H9 (cell line): Measurements from ENCODE around the gene FAAP100. TPM values are rescaled to one million over a fixed set of nuclear protein-coding genes. Genes with fewer than 3 reads are reported as not detected.

Experiments
- DNase-seq: peaks from one replicate; pipeline ENCODE4 v3.0.0-alpha.2; 2017
- H2AFZ ChIP-seq: one replicate; pipeline ENCODE4 v1.6.1; 2013; ENCODE audit warnings: mild to moderate bottlenecking, low read length, control low read depth, moderate library complexity
- H2AK5ac ChIP-seq: 2 replicates; pipeline ENCODE4 v1.6.1; 2013; ENCODE audit warnings: low read length, control low read depth, mixed read lengths; ENCODE audit not compliant: insufficient read length
- H2BK120ac ChIP-seq: one replicate; pipeline ENCODE4 v1.6.1; 2013; ENCODE audit warnings: low read depth, mild to moderate bottlenecking, low read length, control low read depth, inconsistent platforms; ENCODE audit not compliant: poor library complexity, severe bottlenecking
- H2BK12ac ChIP-seq: 2 replicates; pipeline ENCODE4 v1.6.1; 2013; ENCODE audit warnings: low read length, control low read depth, mixed read lengths, low read depth; ENCODE audit not compliant: insufficient read length
- H2BK15ac ChIP-seq: 2 replicates; pipeline ENCODE4 v1.6.1; 2013; ENCODE audit warnings: low read depth, low read length, control low read depth
- H2BK20ac ChIP-seq: one replicate; pipeline ENCODE4 v1.6.1; 2013; ENCODE audit warnings: low read depth, mild to moderate bottlenecking, low read length, control low read depth, inconsistent platforms; ENCODE audit not compliant: poor library complexity, severe bottlenecking
- H2BK5ac ChIP-seq: 2 replicates; pipeline ENCODE4 v1.6.1; 2013; ENCODE audit warnings: low read length, control low read depth, mixed read lengths; ENCODE audit not compliant: insufficient read length
- H3K14ac ChIP-seq: 2 replicates; pipeline ENCODE4 v1.6.1; 2013; ENCODE audit warnings: low read length, control low read depth; ENCODE audit not compliant: insufficient read depth
- H3K18ac ChIP-seq: 2 replicates; pipeline ENCODE4 v1.6.1; 2013; ENCODE audit warnings: low read depth, mild to moderate bottlenecking, mixed read lengths, low read length, control low read depth; ENCODE audit not compliant: insufficient read length
- H3K23ac ChIP-seq: 2 replicates; pipeline ENCODE4 v1.6.1; 2013; ENCODE audit warnings: low read length, control low read depth, mixed read lengths, low read depth; ENCODE audit not compliant: insufficient read length
- H3K23me2 ChIP-seq: 2 replicates; pipeline ENCODE4 v1.6.1; 2013; ENCODE audit warnings: low read depth, mild to moderate bottlenecking, mixed read lengths, low read length, control low read depth; ENCODE audit not compliant: insufficient read length, poor library complexity, severe bottlenecking
- H3K27ac ChIP-seq: 2 replicates; pipeline ENCODE4 v1.5.1; 2013; ENCODE audit warnings: low read length, control low read depth, mixed read lengths, low read depth; ENCODE audit not compliant: insufficient read length
- H3K27me3 ChIP-seq: 2 replicates; pipeline ENCODE4 v1.6.1; 2013; ENCODE audit warnings: low read length, control low read depth, inconsistent platforms; ENCODE audit not compliant: insufficient read depth
- H3K4ac ChIP-seq: 2 replicates; pipeline ENCODE4 v1.6.1; 2013; ENCODE audit warnings: low read depth, mild to moderate bottlenecking, control low read depth, inconsistent platforms, low read length, moderate library complexity
- H3K4me1 ChIP-seq: 2 replicates; pipeline ENCODE4 v1.6.1; 2013; ENCODE audit warnings: low read length, control low read depth, inconsistent platforms; ENCODE audit not compliant: insufficient read depth
- H3K4me2 ChIP-seq: 2 replicates; pipeline ENCODE4 v1.6.1; 2013; ENCODE audit warnings: low read length, control low read depth, mixed read lengths; ENCODE audit not compliant: insufficient read length, insufficient read depth
- H3K56ac ChIP-seq: 2 replicates; pipeline ENCODE4 v1.6.1; 2013; ENCODE audit warnings: low read depth, mild to moderate bottlenecking, mixed read lengths, low read length, control low read depth; ENCODE audit not compliant: insufficient read length
- H3K79me1 ChIP-seq: 2 replicates; pipeline ENCODE4 v1.6.1; 2013; ENCODE audit warnings: low read depth, mild to moderate bottlenecking, moderate library complexity, low read length, control low read depth, inconsistent platforms; ENCODE audit not compliant: insufficient read depth, poor library complexity, severe bottlenecking
- H3K79me2 ChIP-seq: 2 replicates; pipeline ENCODE4 v1.6.1; 2013; ENCODE audit warnings: low read length, control low read depth, inconsistent platforms; ENCODE audit not compliant: insufficient read depth
- H3K9ac ChIP-seq: 2 replicates; pipeline ENCODE4 v1.6.1; 2013; ENCODE audit warnings: low read length, control low read depth, mixed read lengths; ENCODE audit not compliant: insufficient read length; ENCODE audit errors: extremely low read depth
- H3K9me3 ChIP-seq: one replicate; pipeline ENCODE4 v1.6.1; 2013; ENCODE audit warnings: low read depth, low read length, inconsistent platforms; ENCODE audit not compliant: control insufficient read depth
- H3T11ph ChIP-seq: one replicate; pipeline ENCODE4 v1.6.1; 2013; ENCODE audit warnings: mild to moderate bottlenecking, low read length, control low read depth, inconsistent platforms
- H4K20me1 ChIP-seq: one replicate; pipeline ENCODE4 v1.6.1; 2013; ENCODE audit not compliant: control insufficient read depth, insufficient read length, insufficient read depth
- H4K5ac ChIP-seq: 2 replicates; pipeline ENCODE4 v1.6.1; 2013; ENCODE audit warnings: low read depth, mild to moderate bottlenecking, mixed read lengths, low read length, control low read depth; ENCODE audit not compliant: insufficient read length
- H4K8ac ChIP-seq: replicated peaks from 2 replicates; pipeline ENCODE4 v1.6.1; 2013; ENCODE audit warnings: low read length, control low read depth, mixed read lengths, low read depth; ENCODE audit not compliant: insufficient read length
- H4K91ac ChIP-seq: 2 replicates; pipeline ENCODE4 v1.6.1; 2013; ENCODE audit warnings: low read depth, mild to moderate bottlenecking, moderate library complexity, mixed read lengths, low read length, control low read depth; ENCODE audit not compliant: insufficient read length
- H3K27ac Mint-ChIP-seq, 3 experiments: 2 replicates in 2 of 3; 3 replicates in 1 of 3; pipeline ENCODE4 v1.8.0; 2020 to 2021; ENCODE audit warnings: mixed read lengths in 3 of 3, mild to moderate bottlenecking in 1 of 3, moderate library complexity in 1 of 3
- H3K27me3 Mint-ChIP-seq: 2 replicates; pipeline ENCODE4 v1.8.0; 2021; ENCODE audit warnings: low read depth, mild to moderate bottlenecking, moderate library complexity, mixed read lengths
- H3K36me3 Mint-ChIP-seq, 3 experiments: 2 replicates in 2 of 3; 3 replicates in 1 of 3; pipeline ENCODE4 v1.8.0; 2020 to 2021; ENCODE audit warnings: low read depth in 3 of 3, mixed read lengths in 3 of 3; ENCODE audit not compliant: insufficient read depth in 1 of 3
- H3K4me1 Mint-ChIP-seq, 2 experiments: 2 replicates each; pipeline ENCODE4 v1.8.0; 2020; ENCODE audit warnings: mixed read lengths in 2 of 2
- H3K4me3 Mint-ChIP-seq, 2 experiments: 2 replicates in 1 of 2; 3 replicates in 1 of 2; pipeline ENCODE4 v1.8.0; 2020 to 2021; ENCODE audit warnings: mild to moderate bottlenecking in 2 of 2, mixed read lengths in 2 of 2, moderate library complexity in 1 of 2
- H3K9me3 Mint-ChIP-seq, 2 experiments: 2 replicates in 1 of 2; 3 replicates in 1 of 2; pipeline ENCODE4 v1.8.0; 2020; ENCODE audit warnings: mild to moderate bottlenecking in 2 of 2, mixed read lengths in 2 of 2, moderate library complexity in 1 of 2
- CTCF ChIP-seq: fragments of 200-600 bp; sonication (generic); conservative IDR thresholded peaks from 3 replicates; pipeline ENCODE4 v1.8.0; 2021; ENCODE audit warnings: antibody characterized with exemption, mild to moderate bottlenecking
- WGBS: extraction: QIAGEN DNeasy Blood & Tissue Kit; methylation state at CpG from one replicate; pipeline ENCODE4 v1.1.7; 2013; ENCODE audit warnings: missing lambda C conversion rate, low lambda C conversion rate, mixed read lengths; ENCODE audit not compliant: insufficient read length; ENCODE audit errors: extremely low coverage; 5-methylcytosine and 5-hydroxymethylcytosine counted together
- total RNA-seq: library from RNA; stranded (reverse); gene quantifications from 2 replicates; pipeline ENCODE4 v1.2.1, GENCODE V29; 2021

The FAAP100 gene
- total RNA-seq, 1 experiment from 2014 or later, result 54.0 TPM

DNA sequence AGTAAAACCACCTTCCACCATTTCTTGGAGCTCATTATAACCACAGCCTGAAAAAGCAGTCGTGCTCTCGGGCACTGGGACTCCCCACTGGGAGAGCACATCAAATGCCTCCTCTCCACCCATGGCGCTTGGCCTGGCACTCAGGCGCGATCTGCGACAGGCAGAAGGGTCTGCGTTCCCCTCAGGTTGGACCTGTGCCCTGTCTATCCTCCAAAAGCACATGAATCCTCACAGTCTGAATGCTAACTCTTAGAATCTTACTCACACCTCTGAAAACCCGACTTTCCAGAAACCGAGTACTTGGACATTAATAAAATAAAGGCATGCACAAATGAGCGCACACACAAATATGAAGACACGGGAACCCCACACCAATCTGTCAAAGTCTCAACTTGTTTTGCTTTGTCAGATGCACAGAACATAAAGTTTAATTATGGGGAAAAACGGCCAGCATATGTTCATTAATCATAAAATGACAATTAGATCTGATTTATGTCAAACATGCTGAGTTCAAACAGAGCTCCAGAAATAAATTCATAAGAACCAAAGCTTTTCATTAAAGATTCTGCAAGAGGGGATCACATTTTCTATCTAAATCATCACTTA is 20.5 kb upstream of the FAAP100 start:
- Histone ChIP-seq H4K5ac (no peak overlapping the region), H3K79me2 (no peaks in the 10 kb centered on the region), H4K8ac (no peak overlapping the region), H4K91ac (no peak overlapping the region), H3K4ac (no peak overlapping the region), H3K27ac (no peak overlapping the region), H3K9ac (no peak overlapping the region), H3K27me3 (no peaks in the 10 kb centered on the region), H2AK5ac (no peak overlapping the region), H2BK15ac (no peak overlapping the region), H2AFZ (no peak overlapping the region), H2BK5ac (no peak overlapping the region), H3K18ac (no peak overlapping the region), H2BK20ac (no peak overlapping the region), H3K23me2 (no peaks in the 10 kb centered on the region), H2BK12ac (no peak overlapping the region), H2BK120ac (no peak overlapping the region), H3T11ph (no peak overlapping the region), H3K4me1 (no peaks in the 10 kb centered on the region), H3K9me3 (no peaks in the 10 kb centered on the region), H3K56ac (no peak overlapping the region), H3K14ac (no peak overlapping the region), H3K79me1 (no peaks in the 10 kb centered on the region), H4K20me1 (peaks cover 2% of the 10 kb centered on the region), H3K4me2 (no peak overlapping the region), H3K23ac (no peak overlapping the region)
- no peak for DNase-seq
- Mint-ChIP-seq H3K4me1 (no peaks in the 10 kb centered on the region), H3K9me3 (no peaks in the 10 kb centered on the region), H3K36me3 (peaks cover 29 to 84% (median 68%) of the 10 kb centered on the region in 3 experiments), H3K27ac (no peak overlapping the region), H3K27me3 (no peaks in the 10 kb centered on the region), H3K4me3 (no peak overlapping the region)
- TF ChIP-seq CTCF, result no peak
- no CpG with 5 or more reads among the region's 12 CpGs for WGBS
